ENCODE measurements around the gene SAMD11. TPM values are rescaled to one million over a fixed set of nuclear protein-coding genes. Genes with fewer than 3 reads are reported as not detected.
A peak's percentile ranks its signal among the peaks of the same experiment; 100 is the strongest.
"Not testable (repeated sequence)": the region's sequence is repeated elsewhere in the genome, so short reads cannot be mapped to it uniquely, and the experiment has no call there.

SAMD11 gene
- total RNA-seq, result 0.41 TPM

- no peak for FAIRE-seq
Observed at GRCh38 chr1:923131-923990, at the start of gene SAMD11. TSS of gene SAMD11 (plus strand) at chr1:923923. CDS start at chr1:924432, 509 bp downstream.

GRCh38 chr1:876428-877208 is 47.1 kb upstream of the SAMD11 start:
- FAIRE-seq, result not testable (repeated sequence)

More at GRCh38 chr1:923131-923990, at the start of gene SAMD11:
- DNase-seq (ENCODE audit: low spot score in 2 of 2), result peak; percentile 85 to 89

DNA sequence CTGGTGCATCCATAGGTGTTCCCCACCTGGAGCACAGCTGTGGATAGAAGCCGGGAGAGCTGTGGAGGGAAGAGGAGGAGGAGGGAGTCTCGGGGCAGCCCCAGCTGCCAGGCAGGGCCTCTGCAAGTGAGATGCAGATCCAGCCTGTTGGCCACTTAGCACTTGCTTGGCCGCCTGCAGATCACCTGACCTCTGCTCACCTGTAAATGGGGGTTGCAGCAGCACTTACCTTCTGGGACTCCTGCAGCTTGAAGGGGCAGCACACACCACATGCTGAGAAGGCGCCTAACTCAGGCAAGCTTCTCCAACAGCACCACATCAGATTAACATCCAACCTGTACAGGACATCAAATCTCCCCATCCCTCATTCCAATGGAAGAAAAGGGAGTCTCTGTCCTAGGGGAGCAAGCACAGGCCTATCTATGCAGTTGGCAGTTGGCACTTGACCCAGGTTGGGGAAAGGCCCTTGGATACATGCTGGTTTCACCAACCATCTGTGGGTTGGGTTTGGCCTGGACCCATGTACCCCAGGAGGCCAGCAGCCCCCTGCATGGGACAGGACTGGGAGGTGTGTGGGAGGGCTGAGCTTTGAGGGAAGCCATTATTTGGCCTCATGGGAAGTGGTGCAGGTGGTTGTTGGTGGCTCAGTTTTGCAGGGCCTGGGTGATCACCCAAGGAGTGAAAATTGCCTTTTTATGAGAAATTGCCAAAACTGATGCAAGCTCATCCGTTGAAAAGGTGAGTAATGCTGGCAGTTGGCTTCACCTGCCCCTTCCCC is 46.3 kb upstream of the SAMD11 start:
- not testable (repeated sequence) for DNase-seq (ENCODE audit: low spot score in 2 of 2)

More at GRCh38 chr1:876428-877208, 47.1 kb upstream of the SAMD11 start:
- DNase-seq (ENCODE audit: low spot score in 2 of 2), result not testable (repeated sequence)

DNA sequence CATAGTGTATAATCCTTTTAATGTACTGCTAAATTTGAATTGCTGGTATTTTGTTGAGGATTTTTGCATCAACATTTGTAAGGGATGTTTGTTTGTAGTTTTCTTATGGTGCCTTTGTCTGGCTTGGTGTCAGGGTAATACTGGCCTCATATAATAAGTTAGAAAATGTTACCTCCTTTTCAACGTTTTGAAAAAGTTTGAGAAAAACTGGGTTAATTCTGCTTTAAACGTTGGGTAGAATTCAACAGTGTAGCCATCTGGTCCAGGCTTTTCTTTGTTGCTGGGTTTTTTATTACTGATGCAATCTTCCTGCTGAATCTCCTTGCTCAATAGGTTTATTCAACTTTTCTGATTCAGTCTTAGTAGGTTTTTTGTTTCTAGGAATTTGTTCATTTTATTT is 43.2 kb upstream of the SAMD11 start:
- not testable (repeated sequence) for DNase-seq (ENCODE audit: low spot score in 2 of 2); FAIRE-seq

More for the DNA sequence above, 46.3 kb upstream of the SAMD11 start:
- not testable (repeated sequence) for FAIRE-seq

- not testable (repeated sequence) for FAIRE-seq; DNase-seq (ENCODE audit: low spot score in 2 of 2)
Observed at GRCh38 chr1:880915-881314, 42.8 kb upstream of the SAMD11 start.

DNA sequence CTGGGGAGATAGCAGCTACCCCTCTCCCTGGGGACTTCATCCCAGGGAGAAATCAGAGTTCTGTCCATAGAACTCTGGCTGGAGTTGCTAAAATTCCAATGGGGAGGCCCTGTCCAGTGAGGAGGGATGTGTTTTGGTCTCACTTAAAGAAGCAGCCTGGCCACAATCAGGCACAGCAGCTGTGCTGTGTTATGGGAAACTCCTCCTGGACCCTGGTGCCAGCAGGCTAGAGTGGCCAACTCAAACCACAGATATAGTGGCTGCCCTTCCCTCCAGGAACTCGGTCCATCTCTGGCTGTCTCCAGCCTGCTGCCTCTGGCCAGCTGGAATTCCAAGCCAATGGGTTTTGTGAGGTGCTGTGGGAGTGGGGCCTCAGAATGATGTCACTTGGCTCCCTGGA is 37.4 kb upstream of the SAMD11 start:
- no peak for FAIRE-seq
- DNase-seq (ENCODE audit: low spot score in 2 of 2), result no peak

GRCh38 chr1:886760-887159 is 37.0 kb upstream of the SAMD11 start:
- no peak for FAIRE-seq
- DNase-seq (ENCODE audit: low spot score in 2 of 2), result no peak

DNA sequence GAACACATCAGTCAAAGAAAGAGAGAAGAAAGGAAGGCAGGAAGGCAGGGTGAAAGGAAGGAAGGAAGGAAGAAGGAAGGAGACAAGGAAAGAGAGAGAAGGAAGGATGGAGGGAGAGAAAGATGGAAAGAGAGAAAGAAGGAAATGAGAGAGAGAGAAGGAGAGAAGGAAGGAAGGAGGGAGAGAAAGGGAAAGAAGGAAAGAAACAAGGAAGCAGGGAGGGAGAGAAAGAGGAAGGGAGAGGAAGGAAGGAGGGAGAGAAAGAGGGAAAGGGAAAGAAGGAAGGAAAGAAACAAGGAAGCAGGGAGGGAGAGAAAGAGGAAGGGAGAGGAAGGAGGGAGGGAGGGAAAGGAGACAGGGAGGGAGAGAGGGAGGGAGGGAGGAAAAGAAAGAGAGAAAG is 35.4 kb upstream of the SAMD11 start:
- DNase-seq (ENCODE audit: low spot score in 2 of 2) (no peak), FAIRE-seq (no peak)

- DNase-seq (ENCODE audit: low spot score in 2 of 2); FAIRE-seq: not testable (repeated sequence)
Observed at GRCh38 chr1:889774-890173, 33.9 kb upstream of the SAMD11 start.

- FAIRE-seq; DNase-seq (ENCODE audit: low spot score in 2 of 2): not testable (repeated sequence)
Observed at GRCh38 chr1:890234-890633, 33.5 kb upstream of the SAMD11 start.

- FAIRE-seq, result no peak
Observed at GRCh38 chr1:890661-891060, 33.1 kb upstream of the SAMD11 start.

GRCh38 chr1:897226-897625 is 26.5 kb upstream of the SAMD11 start:
- no peak for DNase-seq (ENCODE audit: low spot score in 2 of 2)
- FAIRE-seq, result no peak

More at GRCh38 chr1:890661-891060, 33.1 kb upstream of the SAMD11 start:
- no peak for DNase-seq (ENCODE audit: low spot score in 2 of 2)

DNA sequence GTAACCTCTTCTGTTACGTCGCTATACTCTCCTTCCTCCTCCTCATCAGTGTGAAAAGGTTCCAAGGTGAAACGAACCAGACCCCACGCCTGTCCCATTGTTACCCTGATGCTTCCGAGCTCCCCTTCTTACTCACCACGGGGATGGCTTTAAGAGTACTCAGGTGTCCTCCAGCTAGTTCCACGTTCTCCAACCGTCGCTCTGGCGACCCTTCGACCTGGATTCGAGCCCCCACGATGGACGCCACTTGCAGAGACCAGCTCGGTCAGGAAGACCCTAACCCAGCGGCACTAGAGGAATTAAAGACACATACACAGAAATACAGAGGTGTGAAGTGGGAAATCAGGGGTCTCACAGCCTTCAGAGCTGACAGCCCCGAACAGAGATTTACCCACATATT is 25.8 kb upstream of the SAMD11 start:
- DNase-seq (ENCODE audit: low spot score in 2 of 2); FAIRE-seq: not testable (repeated sequence)

DNA sequence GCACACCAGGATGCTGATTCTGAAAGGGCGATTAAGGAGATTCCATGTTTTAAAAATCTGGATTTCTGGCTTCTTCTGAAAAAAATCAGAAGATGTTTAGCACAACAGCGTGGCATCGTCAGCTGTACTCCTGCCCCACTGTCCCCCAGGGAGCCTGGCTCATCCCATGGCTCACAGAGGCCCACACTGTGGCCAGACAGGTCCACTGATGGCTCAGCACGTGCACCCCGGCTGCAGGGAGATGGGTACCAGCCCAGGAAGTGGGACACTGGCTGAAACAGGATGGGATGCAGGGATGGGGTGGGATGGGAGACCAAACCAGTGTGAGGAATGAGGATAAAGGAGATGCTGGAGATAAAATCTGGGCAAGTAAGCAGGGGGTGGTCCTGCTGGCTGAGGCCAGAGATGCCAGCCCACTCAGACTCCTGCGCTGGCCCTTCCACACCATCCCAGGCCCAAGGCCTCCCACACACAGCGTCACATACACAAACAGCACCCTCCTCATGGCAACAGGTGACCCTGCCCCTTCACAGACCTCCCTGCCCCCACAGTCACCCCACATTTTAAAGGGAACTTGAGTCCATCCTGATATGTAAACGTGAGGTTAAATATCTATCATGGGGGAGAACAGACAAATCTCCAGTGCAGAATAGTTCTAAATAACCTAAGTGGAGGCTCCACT is 23.9 kb upstream of the SAMD11 start:
- no peak for FAIRE-seq
- peak in 1 of 2 donors; percentile 2 for DNase-seq (ENCODE audit: low spot score in 2 of 2)

GRCh38 chr1:901108-901859 is 22.4 kb upstream of the SAMD11 start:
- DNase-seq (ENCODE audit: low spot score in 2 of 2) (no peak), FAIRE-seq (no peak)

- DNase-seq (ENCODE audit: low spot score in 2 of 2) (no peak), FAIRE-seq (no peak)
Observed at GRCh38 chr1:902802-903201, 20.9 kb upstream of the SAMD11 start.

DNA sequence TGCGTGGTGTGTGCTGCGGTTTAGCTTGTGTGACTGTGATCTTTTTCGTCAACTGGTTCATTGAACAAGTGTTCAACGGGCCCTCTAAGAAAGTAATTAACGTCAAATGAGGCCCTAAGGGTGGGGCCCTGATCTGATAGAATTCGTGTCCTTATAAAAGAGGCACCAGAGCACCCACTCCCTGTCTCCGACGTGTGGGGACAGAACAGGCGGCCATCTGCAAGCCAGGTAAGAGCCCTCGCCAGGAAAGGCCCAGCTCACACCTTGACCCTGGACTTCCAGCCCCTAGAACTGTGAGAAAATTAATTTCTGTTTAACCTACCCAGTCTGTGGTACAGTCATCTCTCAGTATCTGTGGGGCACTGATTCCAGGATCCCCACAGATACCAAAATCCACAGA is 20.4 kb upstream of the SAMD11 start:
- FAIRE-seq, result no peak

DNA sequence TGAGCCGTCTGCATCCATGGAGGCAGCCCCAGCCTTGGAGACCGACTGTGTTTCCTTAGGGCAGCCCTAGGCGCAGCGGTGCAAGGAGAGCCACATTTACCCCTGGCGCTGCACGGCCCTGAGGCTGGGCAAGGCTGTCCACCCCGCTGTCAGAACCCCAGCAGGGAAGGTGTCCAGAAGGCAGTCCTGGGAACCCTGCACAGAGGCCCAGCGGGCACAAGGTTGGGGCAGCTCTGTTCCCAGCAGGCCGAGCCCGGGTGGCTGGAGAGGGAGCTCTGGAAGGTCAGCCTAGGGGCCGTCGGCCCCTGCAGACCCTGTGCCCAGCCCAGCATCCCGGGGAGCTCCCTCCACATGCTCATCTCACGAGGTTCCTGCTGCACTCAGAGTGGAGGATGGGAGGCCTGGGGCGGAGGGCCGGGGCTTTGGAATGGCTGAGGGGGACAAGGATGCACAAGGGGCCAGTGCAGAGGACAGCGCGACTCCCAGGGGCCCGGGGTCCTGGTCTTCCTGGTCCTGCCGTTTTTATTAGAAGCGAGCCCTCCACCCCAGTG is 19.9 kb upstream of the SAMD11 start:
- no peak for FAIRE-seq
- DNase-seq (ENCODE audit: low spot score in 2 of 2), result peak; percentile 20 to 32

More for the DNA sequence above, 20.4 kb upstream of the SAMD11 start:
- DNase-seq (ENCODE audit: low spot score in 2 of 2), result peak in 1 of 2 donors; percentile 6

Measured in frontal cortex (tissue), 4 donors.